Islet of Langerhans (tissue), 1 donor: ENCODE results near the gene ALG1L2.
"Not testable (repeated sequence)": the region's sequence is repeated elsewhere in the genome, so short reads cannot be mapped to it uniquely, and the experiment has no call there.

Experiments used
- FAIRE-seq: peaks from one replicate; lab custom pipeline; 2011; peaks lifted over from hg19 to GRCh38; lab: Jason Lieb, UNC

Gene ALG1L2

DNA sequence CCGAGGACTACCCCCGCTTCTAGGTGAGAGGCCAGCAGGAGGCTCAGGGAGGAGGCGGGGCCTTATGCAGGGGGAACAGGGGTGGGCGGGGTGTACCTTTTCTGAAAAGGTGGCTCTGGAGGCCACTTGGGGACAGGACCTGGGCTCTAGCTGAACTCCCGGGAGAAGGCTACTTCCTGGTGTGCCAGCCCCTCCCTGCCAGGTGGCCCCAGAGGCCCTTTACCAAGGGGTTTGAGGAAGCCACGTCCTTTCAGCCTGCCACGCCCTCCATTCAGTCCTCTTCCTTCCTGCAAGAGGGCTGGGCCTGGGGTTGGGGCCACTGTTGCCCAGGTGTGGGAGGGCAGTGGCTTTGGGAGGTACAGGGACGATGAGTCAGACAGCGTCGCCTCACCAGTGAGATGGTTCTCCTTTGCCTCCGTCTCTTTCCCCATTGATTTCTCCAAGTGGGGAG, 12.9 kb downstream of the ALG1L2 start:
- FAIRE-seq, result not testable (repeated sequence)

DNA sequence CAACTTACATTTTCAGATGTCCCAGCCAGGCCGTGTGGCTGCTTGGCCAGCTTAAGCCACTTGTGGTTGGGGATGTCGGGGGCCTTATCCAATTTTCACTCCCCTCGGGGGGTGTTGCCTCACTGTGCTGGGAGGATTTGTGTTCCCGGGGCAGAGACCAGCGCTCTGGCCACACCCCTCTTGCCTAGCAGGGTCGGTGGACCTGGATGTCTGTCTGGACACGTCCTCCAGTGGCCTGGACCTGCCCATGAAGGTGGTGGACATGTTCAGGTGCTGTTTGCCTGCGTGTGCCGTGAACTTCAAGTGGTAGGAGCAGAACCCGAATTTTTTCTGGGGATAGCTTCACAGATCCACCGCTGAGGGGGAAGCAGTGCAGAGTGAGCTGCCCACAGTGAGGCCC, 14.2 kb downstream of the ALG1L2 start:
- FAIRE-seq, result not testable (repeated sequence)

DNA sequence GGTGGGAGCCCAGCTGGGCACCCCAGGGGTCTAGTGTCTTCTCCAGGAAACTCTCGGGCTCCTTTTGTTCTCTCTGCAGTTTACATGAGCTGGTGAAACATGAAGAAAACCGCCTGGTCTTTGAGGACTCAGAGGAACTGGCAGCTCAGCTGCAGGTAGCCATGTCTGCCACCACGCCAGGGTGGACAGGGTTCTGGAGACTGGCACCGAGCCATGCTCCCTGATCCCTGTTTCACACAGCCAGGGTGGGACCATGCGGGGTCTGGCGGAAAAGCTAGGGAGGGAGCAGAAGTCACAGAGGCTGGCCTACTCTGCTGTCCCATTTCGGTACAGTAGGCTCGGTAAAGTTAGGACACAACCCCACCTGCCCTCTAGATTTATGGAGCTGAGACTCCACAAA, 15.5 kb downstream of the ALG1L2 start:
- not testable (repeated sequence) for FAIRE-seq

DNA sequence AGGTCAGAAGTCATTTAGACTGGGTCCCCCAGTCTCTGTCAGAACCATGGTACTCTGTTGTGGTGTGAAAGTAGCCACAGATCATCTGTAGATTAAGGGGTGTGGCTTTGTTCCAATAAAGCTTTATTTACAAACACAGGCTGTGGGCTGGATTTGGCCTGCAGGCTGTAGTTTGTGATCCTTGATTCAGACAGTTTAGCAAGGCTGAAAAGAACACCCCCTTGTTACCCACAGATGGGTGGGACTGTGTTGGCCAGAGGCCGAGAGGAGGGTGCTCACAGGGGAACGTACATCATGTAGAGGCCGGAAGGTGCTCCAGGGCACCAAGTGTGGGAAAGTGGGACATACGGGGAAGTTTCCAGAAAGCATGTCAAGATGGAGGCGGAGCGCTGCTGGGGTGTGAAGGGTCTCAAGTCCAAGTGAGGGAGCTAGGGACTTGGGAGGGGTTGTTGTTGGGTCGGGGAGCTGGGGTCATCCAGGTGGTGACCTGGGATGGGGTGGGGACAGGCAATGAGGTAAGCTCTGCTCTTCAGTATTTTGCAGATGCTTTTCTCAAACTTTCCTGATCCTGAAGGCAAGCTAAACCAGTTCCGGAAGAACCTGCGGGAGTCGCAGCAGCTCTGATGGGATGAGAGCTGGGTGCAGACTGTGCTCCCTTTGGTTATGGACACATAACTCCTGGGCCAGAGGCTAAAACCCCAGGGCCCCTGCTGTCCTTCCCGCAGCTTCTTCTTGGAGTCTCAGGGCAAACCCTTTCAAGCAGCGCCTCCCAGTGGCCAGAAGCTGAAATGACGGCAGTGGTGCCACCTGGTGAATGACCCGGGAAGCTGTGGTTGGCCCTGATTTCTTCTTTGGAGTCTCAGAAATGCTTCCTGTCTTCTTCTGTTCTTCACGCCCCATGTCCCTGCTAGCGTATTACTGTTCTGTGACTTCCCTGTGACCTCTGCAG, 16.3 kb downstream of the ALG1L2 start:
- not testable (repeated sequence) for FAIRE-seq

DNA sequence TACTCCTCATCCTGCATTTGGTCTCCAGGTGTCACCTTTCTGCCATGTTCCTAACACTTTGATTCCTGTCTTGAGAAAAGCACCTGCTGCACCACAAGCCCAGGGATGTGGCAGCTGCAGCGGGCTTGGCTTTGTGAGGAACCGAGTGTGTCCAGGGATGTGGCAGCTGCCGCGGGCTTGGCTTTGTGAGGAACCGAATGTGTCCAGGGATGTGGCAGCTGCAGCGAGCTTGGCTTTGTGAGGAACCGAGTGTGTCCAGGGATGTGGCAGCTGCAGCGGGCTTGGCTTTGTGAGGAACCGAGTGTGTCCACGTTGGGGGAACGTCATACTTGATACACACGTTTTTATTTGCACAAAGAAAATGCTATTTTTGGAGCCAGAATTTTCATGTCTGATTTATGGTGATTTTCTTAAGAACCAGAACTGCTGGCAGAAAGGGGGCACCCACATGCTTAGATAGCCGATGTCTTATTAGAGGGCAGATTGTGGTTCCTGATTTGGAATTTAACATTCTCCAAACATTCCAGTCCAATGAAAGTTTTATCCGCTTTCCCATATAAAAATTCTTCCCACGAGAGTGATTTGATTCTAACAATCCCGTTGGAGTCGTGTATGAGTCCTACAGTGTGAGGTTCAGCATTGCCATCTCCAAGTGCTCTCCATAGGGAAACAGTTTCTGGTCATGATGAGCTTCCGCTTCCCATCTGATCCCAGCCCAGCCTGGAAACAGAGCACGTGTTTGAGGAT, 17.2 kb downstream of the ALG1L2 start:
- not testable (repeated sequence) for FAIRE-seq

DNA sequence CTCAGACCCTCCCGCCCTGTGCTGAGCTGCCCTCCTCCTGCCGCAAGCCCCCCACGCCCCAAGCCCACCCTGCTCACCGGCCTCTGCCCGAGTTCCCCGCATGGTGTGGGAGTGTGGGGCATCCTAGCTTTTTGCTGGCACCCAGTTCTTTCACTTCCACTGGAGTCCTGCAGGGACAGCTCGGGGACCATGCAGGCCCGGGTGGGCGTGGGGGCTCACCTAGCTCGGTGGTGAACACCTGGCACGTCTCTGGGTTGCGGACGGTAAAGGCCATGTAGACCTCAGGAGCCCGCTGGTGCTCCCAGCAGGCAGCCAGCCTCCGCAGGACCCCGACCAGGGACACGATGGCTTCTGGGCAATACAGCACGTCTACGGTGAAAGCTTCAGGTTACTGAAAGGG, 20.9 kb downstream of the ALG1L2 start:
- not testable (repeated sequence) for FAIRE-seq

DNA sequence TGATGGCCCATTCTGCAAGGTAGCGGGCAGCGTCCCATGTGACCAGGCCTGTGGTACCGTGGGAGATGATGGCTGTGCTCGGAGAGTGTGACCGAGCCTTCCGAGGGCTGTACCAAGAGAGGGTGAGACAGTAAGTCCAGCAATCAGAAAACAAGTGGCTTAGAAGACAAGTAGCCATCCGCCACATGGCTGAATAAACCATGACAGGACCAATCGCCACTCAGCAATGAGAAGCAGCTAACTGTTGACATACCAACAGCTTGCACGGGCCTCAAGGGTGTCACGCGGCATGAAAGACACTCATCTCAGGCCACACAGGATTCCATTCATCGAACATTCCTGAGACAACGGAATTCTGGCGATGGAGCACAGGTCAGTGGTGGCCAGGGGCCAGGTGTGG, 22.6 kb downstream of the ALG1L2 start:
- FAIRE-seq, result not testable (repeated sequence)

DNA sequence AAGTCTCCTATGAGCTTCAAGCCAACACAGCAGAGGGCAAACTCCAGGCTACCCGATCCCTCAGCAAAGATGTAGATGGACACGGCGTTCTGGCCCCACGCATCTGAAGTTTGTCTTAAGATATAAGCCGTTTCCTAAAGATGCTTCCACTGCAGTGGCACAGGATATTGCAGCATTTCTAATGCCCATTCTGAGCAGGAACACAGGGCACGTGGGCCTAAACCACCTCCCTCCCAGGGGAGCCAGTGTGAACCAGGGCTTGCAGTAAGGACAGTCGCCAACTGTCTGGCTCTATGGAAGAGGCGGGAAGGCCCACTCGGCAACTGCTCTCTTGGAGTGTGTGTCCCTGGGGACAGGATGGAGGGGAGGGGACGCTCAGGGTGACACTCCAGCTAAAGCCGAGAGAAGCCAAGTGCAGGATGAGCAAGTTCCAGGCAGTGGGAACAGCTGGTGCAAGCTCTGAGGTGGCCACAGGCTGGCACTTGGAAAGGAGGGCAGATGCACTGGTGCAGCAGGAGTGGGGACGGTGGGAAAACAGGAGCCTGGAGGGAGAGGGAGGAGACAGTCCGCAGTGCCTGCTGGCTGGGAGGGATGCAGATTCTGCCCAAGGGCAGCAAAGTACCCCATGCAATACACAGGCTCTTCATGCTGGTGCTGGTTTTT, 25.8 kb downstream of the ALG1L2 start:
- not testable (repeated sequence) for FAIRE-seq

DNA sequence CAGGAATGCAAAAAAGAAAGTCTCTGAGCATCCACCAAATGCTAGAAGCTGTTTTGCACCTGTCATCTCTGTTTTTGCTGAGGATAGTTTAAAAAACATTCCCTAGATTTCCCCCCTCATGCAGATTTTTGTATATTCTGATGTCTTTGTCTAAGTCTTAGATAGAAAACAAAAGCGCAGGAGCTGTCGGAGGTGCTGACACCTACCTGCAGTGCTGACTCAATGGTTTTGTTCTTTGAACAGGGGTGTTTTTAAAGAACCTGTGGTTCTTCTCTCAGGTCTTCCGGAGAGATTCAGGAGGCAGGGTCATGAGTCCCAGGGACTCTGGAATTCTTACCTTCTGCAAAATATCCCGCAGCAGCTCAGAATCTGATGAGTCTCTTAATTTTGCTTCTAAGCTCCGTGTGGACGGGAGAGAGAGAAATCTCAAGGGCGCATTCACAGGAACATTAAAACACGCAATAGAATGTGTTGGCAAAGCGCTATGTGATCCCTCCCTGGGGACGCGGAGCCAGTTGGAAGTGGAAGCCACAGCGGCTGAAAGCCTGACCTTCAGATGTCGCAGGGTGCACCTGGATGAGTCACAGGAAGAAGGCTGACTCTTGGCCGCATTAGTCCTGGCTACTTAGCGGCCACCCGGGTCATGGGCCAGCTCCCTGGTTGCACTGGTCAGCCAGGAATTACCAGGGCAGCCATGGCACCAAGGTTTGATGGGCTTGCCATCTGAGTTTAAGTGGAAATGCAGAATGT, 27.4 kb downstream of the ALG1L2 start:
- FAIRE-seq, result not testable (repeated sequence)

DNA sequence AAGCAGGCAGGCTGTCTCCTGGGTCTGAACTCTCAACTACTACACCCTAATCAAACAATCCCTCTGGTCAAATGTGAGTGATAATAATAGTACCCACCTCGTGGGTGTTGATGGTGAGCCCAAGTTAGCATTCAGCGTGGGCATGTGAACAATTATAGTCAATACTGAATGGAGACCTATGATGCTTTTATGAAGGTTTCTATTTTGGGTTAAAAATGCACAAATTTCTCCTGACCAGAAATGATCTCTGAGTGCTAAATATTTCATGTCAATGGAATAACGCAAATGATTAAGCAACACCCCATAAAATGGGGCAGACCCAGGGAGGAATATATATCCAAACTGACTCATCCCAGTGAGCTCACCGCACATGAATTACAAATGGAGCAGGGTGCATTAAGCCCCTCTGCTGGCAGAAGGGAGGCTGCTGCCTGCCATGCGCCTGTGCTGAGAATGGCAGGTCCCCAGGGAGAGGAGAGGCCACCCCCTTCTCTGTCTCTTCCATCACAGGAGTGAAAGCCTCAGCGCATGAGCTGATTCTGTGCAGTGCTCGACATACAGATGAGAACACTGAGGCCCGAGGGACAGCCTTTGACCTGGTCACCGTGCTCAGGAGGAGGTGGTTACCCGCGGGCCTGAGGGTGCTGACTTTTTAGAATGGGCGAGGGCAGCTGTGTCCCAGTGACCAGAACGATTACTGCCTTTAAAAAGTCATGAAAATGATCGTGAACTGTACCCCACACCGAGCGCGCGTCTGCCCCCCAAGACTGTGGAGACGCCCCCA, 28.9 kb downstream of the ALG1L2 start:
- not testable (repeated sequence) for FAIRE-seq

DNA sequence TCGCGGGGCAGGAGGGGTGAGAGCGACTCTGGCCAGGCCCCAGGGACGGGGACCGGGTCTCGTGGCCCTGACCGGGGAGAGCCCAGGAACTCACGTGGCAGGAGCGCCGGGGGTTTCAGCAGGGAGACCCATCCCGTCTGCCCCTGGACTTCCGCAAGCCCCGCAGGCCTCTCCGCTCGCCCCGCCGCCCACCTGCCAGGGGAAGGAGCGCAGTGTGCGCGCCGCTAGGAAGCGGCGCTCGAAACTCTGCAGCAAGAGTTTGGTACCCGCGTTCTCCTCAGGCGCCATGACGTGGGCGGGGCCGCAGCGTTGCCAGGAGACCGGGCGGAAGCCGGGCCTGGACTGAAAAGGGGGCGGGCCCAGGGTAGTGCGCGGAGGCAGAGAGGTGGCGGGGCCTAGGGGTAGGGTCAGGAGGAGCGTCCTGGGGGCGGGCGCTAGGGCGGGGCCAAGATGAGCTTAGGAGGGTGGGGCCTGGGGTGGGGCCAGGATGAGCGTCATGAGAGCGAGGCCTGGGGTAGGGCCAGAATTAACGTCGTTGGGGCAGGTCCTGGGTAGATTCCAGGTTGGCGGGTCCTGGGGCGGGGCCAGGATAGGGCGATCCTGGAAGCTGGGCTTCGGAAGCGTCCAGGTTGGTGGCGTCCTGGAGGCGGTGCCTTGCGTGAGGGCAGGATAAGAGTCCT, 29.7 kb downstream of the ALG1L2 start:
- FAIRE-seq, result no peak

DNA sequence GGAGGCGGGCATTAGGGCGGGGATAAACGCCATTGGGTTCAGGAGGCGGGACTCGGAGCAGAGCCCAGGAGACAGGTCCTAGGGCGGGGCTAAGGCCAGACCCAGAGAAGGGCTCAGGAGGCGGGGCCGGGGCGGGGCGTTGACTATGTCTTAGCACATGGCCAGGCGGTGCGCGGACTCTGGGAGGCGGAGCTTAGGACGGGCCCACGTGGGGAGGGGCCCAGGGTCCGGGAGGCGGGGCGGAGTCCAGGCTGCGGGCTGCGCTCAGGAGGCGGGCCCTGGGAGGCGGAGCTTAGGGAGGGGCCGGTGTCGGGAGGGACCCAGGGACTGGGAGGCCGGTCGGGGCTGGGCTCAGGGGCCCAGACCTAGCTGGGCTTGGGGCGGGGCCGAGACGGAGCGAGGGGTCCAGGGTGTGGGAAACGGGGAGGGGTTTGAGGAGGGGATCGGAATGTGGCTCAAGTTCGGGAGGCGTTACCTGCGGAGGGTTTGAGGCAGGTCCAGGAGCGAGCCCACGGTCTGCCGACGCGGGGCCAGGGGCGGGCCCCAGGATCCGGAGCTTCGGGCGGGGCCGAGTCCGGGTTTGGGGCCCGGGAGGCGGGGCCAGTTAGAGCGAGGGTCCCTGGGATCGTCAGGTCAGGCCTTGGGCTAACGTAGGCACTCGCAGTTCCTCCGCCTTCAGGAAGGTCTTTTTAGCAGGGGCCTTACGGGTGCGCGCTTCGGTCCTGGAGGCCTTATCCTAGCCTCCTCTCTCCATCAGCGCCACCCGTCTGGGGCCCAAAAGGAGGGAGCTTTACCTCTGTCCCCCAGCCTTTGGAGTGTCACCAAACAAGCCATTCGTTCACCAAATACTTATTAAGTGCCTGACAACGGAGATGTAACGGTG, 30.5 kb downstream of the ALG1L2 start:
- FAIRE-seq, result not testable (repeated sequence)

DNA sequence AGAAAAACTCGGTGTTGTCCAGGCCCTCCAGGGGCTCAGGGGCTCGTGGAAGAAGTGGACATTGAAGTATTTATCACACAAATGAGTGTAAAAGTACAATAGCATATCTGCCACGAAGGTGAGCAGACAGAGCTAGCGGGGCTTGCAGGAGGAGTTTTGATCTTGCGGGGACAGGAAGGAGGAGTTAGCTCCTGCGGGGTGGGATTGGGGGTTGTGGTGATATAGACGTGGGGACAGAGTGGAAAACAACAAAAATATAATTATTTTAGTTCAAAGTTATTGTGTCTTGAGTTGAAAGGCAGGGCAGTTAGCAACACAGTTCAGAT, 31.1 kb downstream of the ALG1L2 start:
- not testable (repeated sequence) for FAIRE-seq

DNA sequence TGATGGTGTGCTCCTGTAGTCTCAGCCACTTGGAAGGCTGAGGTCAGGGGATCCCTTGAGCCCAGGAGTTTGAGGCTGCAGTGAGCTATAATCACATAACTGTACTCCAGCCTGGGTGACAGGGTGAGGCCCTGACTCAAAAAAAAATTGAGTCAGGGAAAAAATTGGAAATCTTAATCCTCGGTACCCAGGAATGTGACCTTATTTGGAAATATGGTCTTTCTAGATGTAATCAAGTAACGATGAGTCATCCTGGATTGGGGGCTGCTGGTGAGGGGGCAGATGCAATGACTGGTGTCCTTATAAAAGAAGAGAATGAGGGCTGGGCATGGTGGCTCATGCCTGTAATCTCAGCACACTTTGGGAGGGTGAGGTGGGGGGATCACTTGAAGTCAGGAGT, 33.8 kb downstream of the ALG1L2 start:
- not testable (repeated sequence) for FAIRE-seq

DNA sequence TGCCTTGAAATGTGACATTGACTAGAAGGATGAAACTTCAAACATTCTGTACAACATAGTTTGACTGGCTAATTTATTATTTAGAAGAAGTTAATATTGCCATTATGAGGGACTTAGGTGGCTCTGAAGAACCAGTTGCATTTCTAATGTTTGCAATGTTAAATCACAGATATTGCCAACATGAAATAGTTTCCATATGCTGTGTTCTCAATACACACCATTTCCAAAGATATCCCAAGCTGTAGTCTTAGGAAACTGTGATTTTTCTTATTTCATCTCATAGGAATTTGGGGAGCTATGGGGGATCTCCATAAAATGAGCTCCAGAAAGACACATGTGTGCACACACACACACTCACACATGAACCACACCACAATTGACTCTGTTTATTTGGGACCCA, 36.3 kb downstream of the ALG1L2 start:
- FAIRE-seq, result no peak

DNA sequence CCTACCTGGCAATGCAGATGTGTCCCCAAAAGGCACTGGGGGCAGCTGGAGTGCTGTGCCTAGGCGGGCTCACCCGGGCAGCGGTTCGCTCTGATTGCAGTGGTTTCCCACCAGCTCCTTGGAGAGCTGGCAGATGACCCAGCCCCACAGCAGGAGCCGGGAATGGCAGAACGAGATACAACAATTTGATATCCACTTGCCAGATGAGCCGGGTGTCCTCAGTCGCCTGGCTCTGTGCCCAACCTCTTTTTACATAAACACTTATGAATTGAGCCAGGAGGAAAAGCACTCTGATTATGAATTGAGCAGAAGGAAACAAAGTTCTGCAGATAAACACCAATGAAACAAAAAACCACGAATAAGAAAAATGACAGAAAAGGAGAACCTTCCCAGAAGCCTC, 38.2 kb downstream of the ALG1L2 start:
- FAIRE-seq, result not testable (repeated sequence)

DNA sequence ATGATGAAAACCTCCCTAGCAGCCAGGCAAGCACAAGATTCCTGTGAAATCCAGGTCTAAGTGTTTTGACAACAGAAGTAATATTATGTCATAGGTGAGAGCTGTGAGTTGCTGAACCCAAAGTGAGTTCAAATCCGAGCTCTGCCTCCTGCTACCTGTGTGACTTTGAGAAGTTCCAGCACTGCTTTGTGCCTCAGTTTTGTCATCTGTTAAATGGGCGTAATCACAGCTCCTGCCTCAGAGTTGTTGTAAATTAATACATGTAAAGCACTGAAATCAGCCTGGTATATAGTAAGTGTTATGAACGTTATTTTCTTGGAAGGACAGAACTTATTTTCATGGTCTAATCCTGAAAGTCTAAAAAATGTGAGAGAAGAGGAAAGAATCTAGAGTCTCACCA, 38.7 kb downstream of the ALG1L2 start:
- FAIRE-seq, result not testable (repeated sequence)

DNA sequence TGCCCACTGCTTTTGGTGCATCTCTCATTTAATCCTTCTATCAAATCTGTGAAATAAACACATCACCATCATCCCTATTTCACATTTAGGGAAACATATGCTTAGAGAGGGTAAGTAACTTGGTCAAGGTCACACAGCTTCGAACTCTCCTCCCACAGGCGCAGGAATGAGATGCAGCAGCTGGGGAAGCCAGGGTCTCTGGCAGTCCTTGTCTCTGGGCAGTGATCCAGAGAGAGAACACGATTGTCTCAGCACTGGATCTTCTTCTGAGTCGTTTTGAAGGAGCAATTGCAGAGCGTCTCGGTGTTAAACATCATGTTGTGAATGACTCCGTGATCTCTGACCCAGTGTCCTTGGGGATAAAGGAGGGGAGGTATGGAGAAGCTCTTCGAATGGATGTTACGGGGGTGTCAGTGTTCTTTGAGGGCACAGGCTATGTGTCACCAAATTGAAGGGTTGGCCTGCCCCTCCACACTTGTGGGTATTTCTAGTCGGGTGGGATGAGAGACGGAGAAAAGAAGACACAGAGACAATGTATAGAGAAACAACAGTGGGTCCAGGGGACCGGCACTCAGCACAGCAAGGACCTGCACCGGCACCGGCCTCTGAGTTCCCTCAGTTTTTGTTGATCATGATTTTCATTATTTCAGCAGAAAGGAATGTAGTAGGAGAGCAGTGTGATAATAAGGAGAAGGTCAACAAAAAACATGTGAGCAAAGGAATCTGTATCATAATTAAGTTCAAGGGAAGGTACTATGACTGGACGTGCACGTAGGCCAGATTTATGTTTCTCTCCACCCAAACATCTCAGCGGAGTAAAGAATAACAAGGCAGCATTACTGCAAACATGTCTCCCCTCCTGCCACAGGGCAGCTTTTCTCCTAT, 41.5 kb downstream of the ALG1L2 start:
- FAIRE-seq, result not testable (repeated sequence)
